Inflammatory macrophage treated with lipopolysaccharide for 4 hours (primary cell): ENCODE data around the gene SCFD1.

Experiments
- DNase-seq: peaks from one replicate; pipeline ENCODE4 v3.0.0-alpha.2; 2020

Gene SCFD1

GRCh38 chr14:30759172-30760125, 137.3 kb downstream of the SCFD1 start:
- DNase-seq: no peak

GRCh38 chr14:30763891-30764290, 141.8 kb downstream of the SCFD1 start:
- DNase-seq: no peak

- DNase-seq: no peak
Observed at GRCh38 chr14:30767624-30768023, 145.5 kb downstream of the SCFD1 start.

- no peak for DNase-seq
Observed at GRCh38 chr14:30768791-30769190, 146.7 kb downstream of the SCFD1 start.

- DNase-seq: no peak
Observed at GRCh38 chr14:30770376-30770775, 148.3 kb downstream of the SCFD1 start.

GRCh38 chr14:30771595-30771994, 149.5 kb downstream of the SCFD1 start:
- DNase-seq: no peak

GRCh38 chr14:30779210-30779609, 157.1 kb downstream of the SCFD1 start:
- no peak for DNase-seq
